ENCODE data around the gene MTA1. TPM values are rescaled to one million over a fixed set of nuclear protein-coding genes. Genes with fewer than 3 reads are reported as not detected.

MTA1 gene
- total RNA-seq, 1 donor from 2014 or later = 192 TPM

DNA sequence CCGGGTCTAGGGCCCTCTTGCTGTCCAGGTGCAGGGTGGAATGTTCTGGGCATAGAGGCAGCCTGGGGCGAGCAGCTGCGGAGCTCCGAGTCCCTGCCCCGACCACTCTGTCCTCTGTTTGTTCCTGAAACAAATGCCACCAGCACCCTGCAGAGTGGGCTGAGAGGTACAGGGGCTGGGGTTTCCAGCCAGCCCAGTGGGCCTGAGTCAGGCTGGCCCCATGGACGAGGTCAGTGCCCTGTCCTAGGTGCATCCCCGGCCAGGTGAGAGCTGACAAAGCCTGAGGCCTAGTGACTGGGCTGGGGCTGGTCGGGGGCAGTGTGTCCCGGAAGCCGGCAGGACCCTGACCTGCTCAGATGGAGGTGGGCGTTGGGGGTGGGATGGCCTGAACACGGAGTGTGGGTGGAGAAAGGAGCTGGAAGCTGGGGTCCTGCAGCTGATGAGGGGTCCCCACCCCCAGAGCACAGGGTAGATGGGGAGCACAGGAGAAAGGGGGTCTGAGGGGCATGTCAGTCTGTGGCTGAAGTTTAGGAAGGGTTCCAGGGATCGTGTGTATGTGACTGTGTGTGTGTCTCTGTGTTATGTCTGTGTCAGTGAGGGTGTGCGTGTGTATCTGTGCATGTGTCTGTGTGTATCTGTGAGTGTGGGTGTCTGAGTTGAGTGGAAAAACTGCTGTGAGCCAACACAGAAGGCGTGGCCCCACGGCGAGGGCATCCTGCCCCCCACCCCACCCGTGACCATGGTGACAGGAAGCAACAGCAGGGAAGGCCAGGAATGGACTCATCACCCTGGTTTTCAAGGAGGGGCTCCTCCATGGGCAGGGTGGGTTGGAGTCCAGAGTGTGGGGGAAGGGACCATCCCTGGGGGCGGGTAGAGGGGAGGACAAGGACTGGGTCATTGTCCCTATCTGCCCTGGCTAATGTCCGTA is 64.7 kb downstream of the MTA1 start:
- TF ChIP-seq, protein P1, sequence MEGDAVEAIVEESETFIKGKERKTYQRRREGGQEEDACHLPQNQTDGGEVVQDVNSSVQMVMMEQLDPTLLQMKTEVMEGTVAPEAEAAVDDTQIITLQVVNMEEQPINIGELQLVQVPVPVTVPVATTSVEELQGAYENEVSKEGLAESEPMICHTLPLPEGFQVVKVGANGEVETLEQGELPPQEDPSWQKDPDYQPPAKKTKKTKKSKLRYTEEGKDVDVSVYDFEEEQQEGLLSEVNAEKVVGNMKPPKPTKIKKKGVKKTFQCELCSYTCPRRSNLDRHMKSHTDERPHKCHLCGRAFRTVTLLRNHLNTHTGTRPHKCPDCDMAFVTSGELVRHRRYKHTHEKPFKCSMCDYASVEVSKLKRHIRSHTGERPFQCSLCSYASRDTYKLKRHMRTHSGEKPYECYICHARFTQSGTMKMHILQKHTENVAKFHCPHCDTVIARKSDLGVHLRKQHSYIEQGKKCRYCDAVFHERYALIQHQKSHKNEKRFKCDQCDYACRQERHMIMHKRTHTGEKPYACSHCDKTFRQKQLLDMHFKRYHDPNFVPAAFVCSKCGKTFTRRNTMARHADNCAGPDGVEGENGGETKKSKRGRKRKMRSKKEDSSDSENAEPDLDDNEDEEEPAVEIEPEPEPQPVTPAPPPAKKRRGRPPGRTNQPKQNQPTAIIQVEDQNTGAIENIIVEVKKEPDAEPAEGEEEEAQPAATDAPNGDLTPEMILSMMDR (IDR thresholded peaks at IDR 0.05; ENCODE audit: borderline replicate concordance) = no peak
- DNase-seq = peak; percentile 63
- H3K4me1 ChIP-seq = peaks cover 100% of the 10 kb centered on the region

DNA sequence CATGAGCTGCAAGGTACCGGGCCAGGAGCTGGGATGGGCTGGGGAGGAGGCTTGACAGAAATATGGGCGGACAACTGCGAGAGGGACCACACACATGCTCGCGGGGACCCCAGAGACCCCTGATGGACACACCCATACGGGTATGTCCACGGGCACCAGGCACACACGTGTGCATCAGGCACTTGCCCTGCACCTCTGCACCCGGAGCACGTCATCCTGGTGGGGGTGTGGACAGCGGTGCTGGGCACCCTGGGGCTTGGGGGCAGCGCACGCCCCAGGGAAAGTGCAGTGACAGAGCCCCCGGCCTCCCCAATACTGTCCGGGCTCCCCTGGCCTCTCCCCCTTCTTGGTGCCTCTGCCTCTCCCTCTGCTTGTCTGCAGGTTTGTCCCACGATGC is 65.4 kb downstream of the MTA1 start:
- H3K36me3 ChIP-seq = no peaks in the 10 kb centered on the region
- peaks cover 100% of the 10 kb centered on the region for H3K4me1 ChIP-seq
- TF ChIP-seq, protein P1 (IDR thresholded peaks at IDR 0.05; ENCODE audit: borderline replicate concordance) = no peak
- no peak for DNase-seq
- intact Hi-C loops (cut with micrococcal nuclease) = no loop called here
- no peaks in the 10 kb centered on the region for H3K9me3 ChIP-seq (replicated peaks)
- H3K4me3 ChIP-seq = no peak overlapping the region
- H3K27me3 ChIP-seq (ENCODE audit: low read depth) = no peaks in the 10 kb centered on the region
- peak overlapping the region; percentile 100 for H3K27ac ChIP-seq (replicated peaks)

More for the DNA sequence above, 64.7 kb downstream of the MTA1 start:
- H3K4me3 ChIP-seq = no peak overlapping the region
- intact Hi-C loops (cut with micrococcal nuclease) = no loop called here
- peaks cover 6% of the 10 kb centered on the region for H3K36me3 ChIP-seq
- peak overlapping the region; percentile 100 for H3K27ac ChIP-seq (replicated peaks)
- H3K27me3 ChIP-seq (ENCODE audit: low read depth) = no peaks in the 10 kb centered on the region
- H3K9me3 ChIP-seq (replicated peaks) = no peaks in the 10 kb centered on the region

DNA sequence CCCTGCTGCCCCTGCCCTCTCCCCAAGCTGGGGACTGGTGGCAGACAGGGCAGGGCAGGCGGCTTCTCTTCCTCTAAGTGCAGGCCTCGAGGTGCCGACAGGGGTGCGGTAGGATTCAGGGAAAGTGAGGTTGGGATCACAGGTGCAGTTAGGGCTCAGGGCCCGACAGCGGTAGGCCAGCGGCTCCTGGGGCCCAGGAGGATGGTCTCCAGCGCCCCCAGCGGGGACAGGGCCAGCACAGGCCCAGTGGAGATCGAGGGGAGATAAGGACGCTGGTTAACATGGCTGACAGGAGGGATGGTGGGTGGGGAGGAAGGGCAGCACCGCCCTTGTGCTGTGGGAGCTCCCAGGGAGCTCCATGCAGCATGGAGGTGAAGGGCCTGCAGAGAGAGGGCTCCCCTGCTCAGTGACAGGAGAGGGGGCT is 66.1 kb downstream of the MTA1 start:
- Histone ChIP-seq H3K4me3 (peak overlapping the region; percentile 87), H3K27me3 (ENCODE audit: low read depth) (no peaks in the 10 kb centered on the region), H3K9me3 (replicated peaks) (no peaks in the 10 kb centered on the region), H3K27ac (replicated peaks) (peak overlapping the region; percentile 100), H3K36me3 (no peaks in the 10 kb centered on the region), H3K4me1 (peaks cover 96% of the 10 kb centered on the region)
- DNase-seq = peak; percentile 46
- TF ChIP-seq, protein P1 (IDR thresholded peaks at IDR 0.05; ENCODE audit: borderline replicate concordance) = peak; percentile 56
- intact Hi-C loops (cut with micrococcal nuclease) = no loop called here

DNA sequence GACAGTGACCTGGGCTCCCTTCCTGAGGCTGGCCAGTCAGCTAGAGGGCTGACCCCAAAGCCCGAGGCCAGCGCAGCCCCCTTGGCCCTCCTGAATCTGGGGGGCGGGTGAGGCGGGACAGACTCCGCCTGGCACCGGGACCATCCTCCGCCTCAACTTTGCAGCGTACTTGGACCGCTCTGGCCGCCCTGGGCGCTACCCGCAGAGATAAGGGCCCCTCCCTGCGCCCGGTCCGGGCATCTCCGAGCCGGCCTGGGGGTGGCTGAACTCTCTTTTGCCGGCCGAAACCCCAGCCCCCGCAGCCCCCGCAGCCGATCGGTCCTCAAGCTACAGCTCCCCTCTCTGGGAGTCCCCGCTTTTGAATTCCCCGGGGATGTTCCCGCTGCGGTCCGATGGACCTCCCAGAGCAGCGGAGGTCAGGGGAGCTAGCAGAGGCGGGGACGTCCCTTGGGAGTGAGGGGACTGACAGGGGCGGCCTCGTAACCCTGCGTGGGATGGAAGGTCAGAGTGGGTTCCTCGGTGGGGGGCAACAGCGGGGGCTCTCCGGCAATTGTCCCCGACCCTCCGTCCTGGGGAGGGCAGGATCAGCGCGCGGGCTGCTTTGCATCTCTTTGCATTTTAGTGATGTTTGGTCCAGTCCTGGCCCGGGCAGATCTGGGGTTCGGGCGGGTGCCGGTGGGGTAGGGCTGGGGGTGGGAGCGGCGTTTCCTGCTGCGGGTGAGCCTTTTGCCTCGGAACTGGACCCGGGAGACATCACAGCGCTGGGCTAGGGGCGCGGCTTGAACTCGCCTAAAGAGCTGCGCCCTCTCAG is 66.7 kb downstream of the MTA1 start, which contains the start of gene CRIP1:
CRIP1 (plus strand) TSS at position 724 of the 811 bp plus-strand sequence. CDS start 374 bp downstream, outside the sequence.
- H3K27me3 ChIP-seq (ENCODE audit: low read depth) = no peaks in the 10 kb centered on the region
- H3K4me3 ChIP-seq = peak within 1 kb of the TSS; percentile 87
- no peaks in the 10 kb centered on the region for H3K9me3 ChIP-seq (replicated peaks)
- H3K4me1 ChIP-seq = peaks cover 92% of the 10 kb centered on the region
- TF ChIP-seq, protein P1 (IDR thresholded peaks at IDR 0.05; ENCODE audit: borderline replicate concordance) = no peak
- no peaks in the 10 kb centered on the region for H3K36me3 ChIP-seq
- DNase-seq = peak; percentile 42
- intact Hi-C loops (cut with micrococcal nuclease) = no loop called here
- H3K27ac ChIP-seq (replicated peaks) = peak within 1 kb of the TSS; percentile 100

DNA sequence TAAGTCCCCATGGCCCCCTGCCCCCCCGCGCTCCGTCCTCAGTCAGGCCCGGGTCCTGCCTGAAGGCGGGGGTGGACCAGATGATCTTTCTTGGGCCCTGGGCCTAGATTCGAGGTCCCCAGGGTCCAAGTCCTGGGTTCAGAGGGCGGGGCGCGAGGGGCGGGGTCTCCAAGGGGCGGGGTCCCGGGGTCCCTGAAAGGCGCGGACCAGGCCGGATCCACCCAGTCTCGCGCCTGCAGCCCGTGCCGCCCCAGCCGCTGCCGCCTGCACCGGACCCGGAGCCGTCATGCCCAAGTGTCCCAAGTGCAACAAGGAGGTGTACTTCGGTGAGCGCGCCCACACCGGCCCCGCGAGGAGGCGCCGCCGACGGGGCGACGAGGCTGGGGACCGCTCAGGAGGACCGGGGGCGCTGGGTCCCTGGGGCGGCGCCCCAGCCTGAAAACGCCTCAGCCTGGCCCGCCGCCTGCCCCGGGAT is 67.4 kb downstream of the MTA1 start:
- Histone ChIP-seq H3K4me3 (peak overlapping the region; percentile 87), H3K36me3 (no peaks in the 10 kb centered on the region), H3K4me1 (peaks cover 92% of the 10 kb centered on the region), H3K27ac (replicated peaks) (peak overlapping the region; percentile 100), H3K27me3 (ENCODE audit: low read depth) (no peaks in the 10 kb centered on the region), H3K9me3 (replicated peaks) (no peaks in the 10 kb centered on the region)
- TF ChIP-seq, protein P1 (IDR thresholded peaks at IDR 0.05; ENCODE audit: borderline replicate concordance) = no peak
- DNase-seq = peak; percentile 88
- intact Hi-C loops (cut with micrococcal nuclease) = no loop called here

Data from left ventricle myocardium inferior (tissue), 1 donor.